IgD-negative memory B cell (primary cell): ENCODE data around the gene GMNC. TPM values are rescaled to one million over a fixed set of nuclear protein-coding genes. Genes with fewer than 3 reads are reported as not detected.

ENCODE experiments used
- H3K27ac Mint-ChIP-seq, 3 donors: one replicate each; pipeline ENCODE4 v1.8.0; 2020 to 2022; ENCODE audit warnings: mild to moderate bottlenecking in 3 of 3, mixed read lengths in 3 of 3, moderate library complexity in 1 of 3
- H3K27me3 Mint-ChIP-seq: one replicate; pipeline ENCODE4 v1.8.0; 2021; ENCODE audit warnings: mixed read lengths
- H3K36me3 Mint-ChIP-seq: one replicate; pipeline ENCODE4 v1.8.0; 2020; ENCODE audit warnings: mild to moderate bottlenecking, mixed read lengths
- H3K4me1 Mint-ChIP-seq, 3 donors: one replicate each; pipeline ENCODE4 v1.8.0; 2020 to 2022; ENCODE audit warnings: mixed read lengths in 3 of 3, mild to moderate bottlenecking in 1 of 3
- H3K4me3 Mint-ChIP-seq, 4 donors: one replicate each; pipeline ENCODE4 v1.8.0; 2020 to 2022; ENCODE audit warnings: mild to moderate bottlenecking in 4 of 4, mixed read lengths in 4 of 4, moderate library complexity in 3 of 4
- H3K9me3 Mint-ChIP-seq, 3 donors: one replicate each; pipeline ENCODE4 v1.8.0; 2020 to 2021; ENCODE audit warnings: mixed read lengths in 3 of 3, mild to moderate bottlenecking in 1 of 3
- polyA plus RNA-seq: library from polyadenylated mRNA; unstranded; fragments of 300-500 nt; fragmentation: Illumina TruSeq; gene quantifications from one replicate; pipeline ENCODE4 v1.2.3, GENCODE V29; 2021

Gene GMNC
- polyA plus RNA-seq, 1 donor from 2014 or later: not detected

DNA sequence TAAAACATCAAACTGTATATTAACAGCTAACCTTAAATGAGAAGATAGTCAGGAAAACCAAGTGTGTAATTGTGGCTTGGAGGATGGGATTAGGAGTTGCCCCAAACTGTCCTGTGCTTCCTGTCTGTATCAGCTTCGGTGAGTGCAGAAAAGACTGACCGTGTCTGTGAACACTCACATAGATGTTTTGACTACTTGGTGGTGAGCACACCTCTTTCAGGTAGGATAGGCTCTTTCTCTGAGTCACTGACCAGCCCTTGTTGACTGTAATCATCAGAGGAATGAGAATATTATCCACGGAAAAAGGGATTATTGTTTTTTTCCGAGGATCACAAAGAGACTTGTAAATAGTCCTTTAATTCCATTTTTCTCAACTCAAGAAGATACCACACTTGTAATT lies 51.5 kb downstream of the GMNC start:
- Mint-ChIP-seq H3K27me3 (no peaks in the 10 kb centered on the region), H3K4me3 (no peak overlapping the region), H3K36me3 (no peaks in the 10 kb centered on the region), H3K4me1 (no peaks in the 10 kb centered on the region), H3K27ac (no peak overlapping the region), H3K9me3 (no peaks in the 10 kb centered on the region)

DNA sequence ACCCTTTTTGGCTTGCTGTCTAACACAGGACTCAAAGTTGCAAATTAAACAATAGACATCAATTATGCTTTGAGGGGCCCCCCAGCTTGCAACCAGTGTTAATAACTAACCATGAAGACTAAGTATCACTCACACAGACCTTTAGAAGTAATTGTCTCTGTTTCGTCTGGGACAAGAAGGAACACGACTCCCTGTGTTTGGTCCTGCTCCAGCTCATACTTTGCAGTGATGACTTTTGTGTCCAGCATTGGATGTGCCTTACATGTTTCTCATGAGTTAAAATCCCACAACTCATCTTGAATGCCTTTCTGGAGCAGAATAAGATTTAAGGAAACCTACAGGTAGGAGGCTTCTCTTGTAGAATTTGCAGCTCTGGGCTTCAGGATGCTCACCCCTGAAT lies 53.1 kb downstream of the GMNC start:
- Mint-ChIP-seq H3K4me3 (no peak overlapping the region), H3K4me1 (no peaks in the 10 kb centered on the region), H3K36me3 (no peaks in the 10 kb centered on the region), H3K9me3 (no peaks in the 10 kb centered on the region), H3K27ac (no peak overlapping the region), H3K27me3 (no peaks in the 10 kb centered on the region)

DNA sequence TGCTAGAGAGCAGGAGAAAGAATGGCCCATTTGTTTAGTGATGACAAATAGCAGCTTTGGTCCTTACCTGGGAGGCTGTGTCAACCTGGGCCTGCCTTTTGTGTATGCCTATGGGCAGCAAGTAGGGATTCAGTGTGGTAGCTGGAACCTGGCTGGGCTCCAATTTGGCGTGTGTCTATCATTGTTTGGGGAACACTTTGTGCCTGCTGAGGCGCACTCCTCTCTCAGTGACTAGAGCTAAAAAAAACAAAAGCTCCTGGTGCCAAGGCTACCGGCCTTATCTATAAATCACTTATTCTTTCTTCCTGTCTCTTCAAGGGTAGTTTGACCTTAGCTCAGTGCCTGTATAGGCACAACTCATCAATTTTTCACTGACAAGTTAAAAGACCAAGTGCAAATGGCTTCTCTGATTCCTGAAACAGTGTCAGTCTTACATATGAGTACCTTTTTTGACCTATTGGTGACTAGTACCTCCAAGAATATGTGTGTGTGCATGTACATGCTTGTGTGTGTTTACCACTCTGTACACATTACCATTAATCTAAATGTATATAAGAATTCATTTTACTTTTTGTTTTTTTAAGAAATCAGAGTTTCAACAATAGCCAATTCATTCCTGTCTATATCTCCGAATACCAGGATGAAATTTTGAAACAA lies 54.6 kb downstream of the GMNC start:
- Mint-ChIP-seq H3K27ac (no peak overlapping the region), H3K27me3 (no peaks in the 10 kb centered on the region), H3K9me3 (no peaks in the 10 kb centered on the region), H3K4me3 (no peak overlapping the region), H3K4me1 (no peaks in the 10 kb centered on the region), H3K36me3 (no peaks in the 10 kb centered on the region)
